ENCODE data around the gene CCDC34. TPM values are rescaled to one million over a fixed set of nuclear protein-coding genes. Genes with fewer than 3 reads are reported as not detected.

CCDC34 gene
- total RNA-seq, 2 experiments from 2014 or later, result 26.8 to 28.5 TPM

GRCh38 chr11:27367881-27368280 is 4.9 kb upstream of the CCDC34 start:
- Mint-ChIP-seq H3K27me3 (no peaks in the 10 kb centered on the region), H3K36me3 (ENCODE audit: low read depth) (no peaks in the 10 kb centered on the region), H3K4me1 (ENCODE audit: low read depth) (peaks cover 8% of the 10 kb centered on the region), H3K4me3 (no peak overlapping the region), H3K27ac (no peak overlapping the region), H3K9me3 (no peaks in the 10 kb centered on the region)
- intact Hi-C loops (cut with micrococcal nuclease), result loop anchor here (10.0 kb wide), 1 partner anchor 107 kb away; the partner anchor contains the start of gene LGR4
- no peak for TF ChIP-seq CTCF (IDR thresholded peaks at IDR 0.05)
- ChIA-PET CTCF (no interaction called here), POLR2A (no interaction called here)
- DNase-seq, result no peak
- no peak for ATAC-seq

- CTCF ChIA-PET, result interaction anchor here (0.8 kb wide), 1 partner anchor 135 kb away, joined by 3 read pairs; no protein-coding TSS in a partner anchor
- Mint-ChIP-seq H3K4me1 (ENCODE audit: low read depth) (peaks cover 30% of the 10 kb centered on the region), H3K27ac (peak overlapping the region; percentile 90), H3K4me3 (peak overlapping the region; percentile 87), H3K9me3 (no peaks in the 10 kb centered on the region), H3K36me3 (ENCODE audit: low read depth) (no peaks in the 10 kb centered on the region), H3K27me3 (no peaks in the 10 kb centered on the region)
- POLR2A ChIA-PET, result no interaction called here
- intact Hi-C loops (cut with micrococcal nuclease), result loop anchor here (10.0 kb wide), 1 partner anchor 111 kb away; the partner anchor contains the start of gene LGR4
- no peak for TF ChIP-seq CTCF (IDR thresholded peaks at IDR 0.05)
- ATAC-seq, result no peak
- DNase-seq, result no peak
Measured at GRCh38 chr11:27363576-27364117, 632 bp upstream of the CCDC34 start.

- DNase-seq, result no peak
- ChIA-PET POLR2A (no interaction called here), CTCF (no interaction called here)
- ATAC-seq, result no peak
- Mint-ChIP-seq H3K4me1 (ENCODE audit: low read depth) (peaks cover 34% of the 10 kb centered on the region), H3K27me3 (no peaks in the 10 kb centered on the region), H3K27ac (peak overlapping the region; percentile 90), H3K36me3 (ENCODE audit: low read depth) (no peaks in the 10 kb centered on the region), H3K9me3 (no peaks in the 10 kb centered on the region), H3K4me3 (peak overlapping the region; percentile 87)
- intact Hi-C loops (cut with micrococcal nuclease), result loop anchor here (10.0 kb wide), 1 partner anchor 113 kb away; the partner anchor contains the start of gene LGR4
- TF ChIP-seq CTCF (IDR thresholded peaks at IDR 0.05), result no peak
Measured at GRCh38 chr11:27361649-27362431, 1.2 kb downstream of the CCDC34 start.

GRCh38 chr11:27358296-27358695 is 4.7 kb downstream of the CCDC34 start:
- ChIA-PET CTCF (interaction anchor here (0.9 kb wide), 1 partner anchor 127 kb away, joined by 3 read pairs; no protein-coding TSS in a partner anchor), POLR2A (no interaction called here)
- Mint-ChIP-seq H3K36me3 (ENCODE audit: low read depth) (peaks cover 3% of the 10 kb centered on the region), H3K4me3 (no peak overlapping the region), H3K9me3 (no peaks in the 10 kb centered on the region), H3K4me1 (ENCODE audit: low read depth) (peaks cover 27% of the 10 kb centered on the region), H3K27ac (no peak overlapping the region), H3K27me3 (no peaks in the 10 kb centered on the region)
- DNase-seq, result no peak
- intact Hi-C loops (cut with micrococcal nuclease), result no loop called here
- no peak for ATAC-seq
- no peak for TF ChIP-seq CTCF (IDR thresholded peaks at IDR 0.05)

GRCh38 chr11:27357250-27357649 is 5.8 kb downstream of the CCDC34 start:
- peaks cover 26% of the 10 kb centered on the region for H3K4me1 Mint-ChIP-seq (ENCODE audit: low read depth)
- peaks cover 3% of the 10 kb centered on the region for H3K36me3 Mint-ChIP-seq (ENCODE audit: low read depth)
- no peak for TF ChIP-seq CTCF (IDR thresholded peaks at IDR 0.05)
- no peak overlapping the region for H3K27ac Mint-ChIP-seq
- H3K4me3 Mint-ChIP-seq, result no peak overlapping the region
- no peak for ATAC-seq
- H3K27me3 Mint-ChIP-seq, result no peaks in the 10 kb centered on the region
- ChIA-PET POLR2A (interaction anchor here (0.5 kb wide), 1 partner anchor 60 kb away, joined by 3 read pairs; no protein-coding TSS in a partner anchor), CTCF (no interaction called here)
- intact Hi-C loops (cut with micrococcal nuclease), result no loop called here
- no peak for DNase-seq
- H3K9me3 Mint-ChIP-seq, result no peaks in the 10 kb centered on the region
